HG02798 (cell line): Measurements from ENCODE around the gene KCNMA1.

Experiments
- ATAC-seq: cut with Tn5 transposase; IDR thresholded peaks from one replicate; pipeline ENCODE4 v1.9.1; 2021; ENCODE audit warnings: mild to moderate bottlenecking; ENCODE audit not compliant: unreplicated experiment, poor library complexity

Gene KCNMA1

DNA sequence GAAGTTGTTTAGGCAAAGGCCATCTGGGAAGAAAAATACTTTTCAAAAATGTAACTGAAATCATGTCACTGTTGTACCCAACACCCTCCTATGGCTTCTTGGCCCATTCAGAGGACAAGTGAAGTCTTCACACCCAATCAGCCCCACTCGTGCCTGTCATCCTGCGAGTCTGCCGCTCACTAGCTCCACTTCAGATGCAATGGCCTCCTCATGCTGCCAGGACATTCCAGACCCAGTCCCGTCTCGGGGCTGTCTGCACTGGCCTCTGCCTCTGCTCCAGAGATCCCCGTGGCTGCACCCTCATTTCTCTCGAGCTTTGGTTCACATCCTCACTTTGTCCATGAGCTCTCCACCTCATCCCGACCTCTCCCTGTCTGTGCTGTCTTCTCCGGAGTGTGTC is 227.1 kb downstream of the KCNMA1 start:
- no peak for ATAC-seq

DNA sequence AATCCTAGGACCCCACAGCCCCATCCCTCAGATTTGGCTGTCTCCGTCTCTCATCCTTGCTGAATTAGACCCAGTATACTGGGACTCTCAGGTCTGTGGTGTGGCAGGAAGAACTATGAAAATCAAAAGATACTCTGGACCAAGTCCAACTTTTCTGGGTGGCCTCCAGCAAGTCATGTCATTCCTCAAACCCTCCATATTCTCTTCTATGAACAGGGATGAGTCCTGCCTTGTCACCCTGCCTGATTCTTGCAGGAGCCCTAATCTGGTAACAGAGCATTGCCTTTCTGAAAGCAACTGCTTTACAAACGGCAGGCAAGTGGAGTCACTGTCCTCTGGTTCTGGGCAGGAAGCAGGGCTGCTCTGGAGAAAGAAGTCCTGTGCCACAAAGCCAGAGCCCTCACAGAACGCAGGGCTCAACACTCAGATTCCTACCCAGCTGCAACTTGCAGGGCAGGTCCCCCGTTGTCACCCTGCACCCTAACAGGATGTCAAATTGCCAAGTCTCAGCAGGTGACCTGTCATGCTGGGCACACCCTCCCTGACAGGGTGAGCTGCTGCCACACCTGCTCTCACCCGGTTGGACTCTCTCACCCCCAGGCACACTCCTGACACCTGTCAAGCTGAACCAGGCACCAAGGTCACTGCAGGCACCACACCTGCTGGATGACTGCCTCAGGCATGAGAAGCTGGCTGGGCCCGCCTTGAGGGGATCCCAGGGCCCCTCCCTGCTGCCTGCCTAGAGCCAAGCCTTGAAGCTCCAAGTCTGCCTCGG is 227.7 kb downstream of the KCNMA1 start:
- no peak for ATAC-seq

DNA sequence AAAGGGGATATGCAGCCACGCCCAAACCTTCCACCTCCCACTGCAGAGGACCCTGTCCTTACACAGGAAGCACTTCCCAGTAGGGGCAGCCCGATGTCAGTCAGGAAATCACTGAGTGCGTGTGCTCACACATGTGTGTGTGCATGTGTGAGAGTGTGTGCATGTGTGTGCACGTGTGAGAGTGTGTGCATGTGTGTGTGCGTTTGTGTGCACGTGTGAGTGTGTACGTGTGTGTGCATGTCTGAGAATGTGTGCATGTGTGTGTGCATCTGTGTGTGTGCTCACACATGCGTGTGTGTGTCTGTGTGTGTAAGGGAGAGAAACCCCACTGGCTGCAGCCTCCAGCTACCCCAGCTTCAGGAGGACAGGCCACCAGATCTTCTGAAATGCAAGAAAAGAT is 229.3 kb downstream of the KCNMA1 start:
- ATAC-seq, result no peak

- no peak for ATAC-seq
Measured at GRCh38 chr10:77406764-77407430, 230.7 kb downstream of the KCNMA1 start.

- ATAC-seq, result peak; percentile 50
Measured at GRCh38 chr10:77405771-77406241, 231.8 kb downstream of the KCNMA1 start.

GRCh38 chr10:77404810-77405209 is 232.8 kb downstream of the KCNMA1 start:
- ATAC-seq, result no peak

- no peak for ATAC-seq
Measured at GRCh38 chr10:77403761-77404160, 233.8 kb downstream of the KCNMA1 start.

- ATAC-seq, result no peak
Measured at GRCh38 chr10:77401683-77402082, 235.9 kb downstream of the KCNMA1 start.

GRCh38 chr10:77400033-77400432 is 237.6 kb downstream of the KCNMA1 start:
- ATAC-seq, result no peak

DNA sequence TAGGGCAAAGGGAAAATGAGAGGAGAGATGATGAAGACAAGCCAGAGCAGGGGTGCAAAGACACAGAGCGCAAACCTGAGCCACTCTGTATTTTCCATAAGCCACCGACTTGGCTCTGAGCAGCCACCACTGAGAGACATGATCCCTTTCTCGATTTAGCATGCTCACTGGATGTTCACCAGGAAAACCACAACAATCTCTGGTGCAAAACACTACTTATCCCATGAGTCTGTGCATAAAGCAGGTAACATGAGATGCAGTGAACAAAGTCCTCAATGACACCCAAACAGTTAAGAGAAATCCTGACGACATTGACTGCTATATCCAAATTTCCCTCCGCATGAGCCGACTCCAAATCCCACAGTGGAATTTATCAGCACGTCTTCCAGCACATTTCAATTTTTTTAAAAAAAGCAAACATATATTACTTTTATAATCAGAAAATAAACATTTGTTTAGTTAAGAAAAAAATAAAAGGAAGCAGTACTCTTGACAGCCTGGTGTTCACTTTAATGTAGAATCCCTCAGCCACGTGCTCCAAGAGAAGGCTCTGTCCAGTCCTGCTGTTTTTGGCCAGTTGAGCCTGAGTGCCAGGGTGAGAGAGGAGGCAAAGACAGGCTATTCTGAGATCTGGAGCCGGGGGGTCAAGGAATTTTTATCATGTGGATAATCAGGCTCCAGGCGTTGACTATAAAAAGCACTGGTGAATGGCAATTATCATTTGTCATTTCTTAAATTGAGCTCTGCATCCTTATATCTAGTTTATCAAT is 238.4 kb downstream of the KCNMA1 start:
- ATAC-seq, result no peak

DNA sequence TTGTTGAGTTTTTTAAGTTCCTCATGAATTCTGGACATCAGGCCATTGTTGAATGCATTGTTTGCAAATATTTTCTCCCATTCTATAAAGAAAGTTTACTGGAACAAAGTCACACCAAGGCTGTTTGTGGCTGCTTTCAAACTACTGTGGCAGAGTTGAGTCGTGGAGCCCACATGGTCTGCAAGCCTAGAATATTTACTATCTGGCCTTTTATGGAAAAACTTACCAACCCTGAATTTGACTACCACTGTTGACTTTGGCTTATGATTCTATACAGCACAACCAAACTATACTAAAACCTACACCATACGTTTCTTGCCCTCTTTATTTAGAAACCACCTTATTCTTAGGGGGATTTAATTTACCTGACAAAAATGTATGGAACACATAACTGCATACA is 239.1 kb downstream of the KCNMA1 start:
- ATAC-seq, result no peak

DNA sequence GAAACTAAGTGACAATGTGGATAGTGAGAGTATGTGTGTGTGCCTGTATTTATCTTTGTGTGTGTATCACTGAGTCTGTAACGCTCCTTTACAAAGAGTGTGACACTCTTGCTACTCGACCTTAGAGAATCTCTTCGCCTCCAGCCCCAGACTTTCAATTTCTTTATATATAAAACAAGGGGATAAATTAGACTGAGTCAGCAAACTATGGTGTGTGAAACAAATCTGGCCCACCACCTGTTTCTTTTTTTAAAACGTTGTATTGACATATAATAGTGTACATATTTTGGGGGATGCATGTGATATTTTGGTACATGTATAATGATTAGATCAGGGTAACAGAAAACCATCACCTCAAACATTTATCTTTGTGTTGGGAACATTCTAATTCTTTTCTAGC is 240.5 kb downstream of the KCNMA1 start:
- no peak for ATAC-seq

DNA sequence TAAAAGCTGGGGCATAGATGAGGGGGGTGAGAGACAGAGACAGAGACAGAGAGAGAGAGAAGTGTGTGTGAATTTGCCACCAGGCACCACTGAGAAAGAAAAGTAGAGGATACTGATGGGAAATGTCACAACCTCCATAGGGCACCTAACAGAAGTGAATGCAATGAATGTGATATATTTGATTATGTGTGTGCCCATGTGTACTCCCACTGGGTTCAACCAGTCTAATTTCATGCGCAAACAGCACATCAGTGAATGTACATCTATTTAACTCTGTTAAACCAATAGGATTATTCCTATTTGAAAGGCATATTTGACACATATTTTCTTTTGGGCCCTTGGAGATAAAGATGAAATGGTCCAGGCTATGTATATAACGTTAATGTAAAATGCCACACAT is 241.3 kb downstream of the KCNMA1 start:
- no peak for ATAC-seq

GRCh38 chr10:77393821-77394501 is 243.6 kb downstream of the KCNMA1 start:
- ATAC-seq, result no peak

DNA sequence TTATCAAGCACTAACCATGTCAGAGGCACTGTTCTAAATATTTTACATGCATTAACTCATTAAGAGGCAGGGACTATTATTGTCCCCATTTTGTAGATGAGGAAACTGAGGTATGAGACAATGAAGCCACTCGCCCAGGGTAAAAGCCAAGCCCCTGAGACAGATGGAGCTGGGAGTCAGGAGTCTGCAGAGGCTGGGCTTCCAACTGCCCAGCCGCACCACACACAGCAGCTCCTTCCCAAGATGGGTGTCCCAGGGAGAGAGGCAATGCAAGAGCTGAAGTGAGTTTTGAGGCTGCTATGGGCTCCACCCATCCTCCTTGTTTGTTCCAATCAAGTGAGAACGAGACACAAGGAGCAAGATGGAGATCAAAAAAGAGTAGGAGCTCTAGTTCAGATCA is 244.2 kb downstream of the KCNMA1 start:
- no peak for ATAC-seq

GRCh38 chr10:77392851-77393250 is 244.8 kb downstream of the KCNMA1 start:
- no peak for ATAC-seq

- no peak for ATAC-seq
Measured at GRCh38 chr10:77392236-77392721, 245.3 kb downstream of the KCNMA1 start.

DNA sequence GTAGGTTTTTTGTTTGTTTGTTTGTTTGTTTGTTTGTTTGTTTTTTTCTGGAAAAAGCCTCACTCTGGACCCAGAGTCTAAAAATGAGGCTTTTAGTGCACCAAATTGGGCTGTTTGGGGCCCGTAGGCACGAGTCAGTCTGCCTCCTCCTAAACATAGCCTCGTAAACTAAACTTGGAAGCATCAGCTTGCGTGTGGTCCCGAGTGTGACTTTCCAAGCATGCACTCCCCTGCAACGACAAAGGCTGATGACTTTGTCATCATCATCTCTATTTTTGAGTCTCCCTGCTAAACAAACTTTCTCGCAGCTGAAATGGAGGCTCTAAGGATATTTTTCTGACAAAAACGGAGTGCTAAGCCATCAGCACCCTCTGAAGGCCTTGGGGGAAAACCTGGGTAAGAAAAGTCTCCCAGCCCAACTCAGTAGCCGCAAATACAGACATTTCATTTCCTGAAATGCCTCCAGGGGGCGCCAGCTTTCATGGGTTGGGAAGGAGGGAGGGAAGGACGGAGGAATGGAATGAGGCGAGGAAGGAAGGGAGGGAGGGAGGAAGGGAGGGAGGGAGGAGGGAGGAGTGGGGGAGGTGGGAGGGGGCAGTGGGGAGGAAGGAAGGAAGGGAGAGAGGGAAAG is 245.9 kb downstream of the KCNMA1 start:
- no peak for ATAC-seq

DNA sequence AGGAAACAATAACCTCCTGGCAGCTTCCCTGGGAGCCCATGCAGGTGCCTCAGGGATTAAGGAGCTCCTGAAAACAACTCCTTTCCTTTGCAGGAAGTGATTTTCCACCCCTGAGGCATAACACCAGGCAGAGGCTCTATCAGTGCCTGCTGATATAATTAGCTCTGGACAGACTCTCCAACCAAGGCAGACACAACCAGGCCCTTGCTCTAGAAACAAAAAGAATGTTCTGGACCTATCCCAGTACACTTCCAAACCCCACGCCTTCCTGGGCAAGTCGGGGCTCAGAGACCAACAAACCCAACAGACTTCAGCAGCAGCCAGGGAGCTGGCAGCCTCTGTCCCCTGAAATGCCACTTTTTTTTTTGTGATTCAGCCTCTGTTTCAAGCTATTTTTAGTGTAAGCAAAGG is 247.1 kb downstream of the KCNMA1 start:
- ATAC-seq, result no peak

DNA sequence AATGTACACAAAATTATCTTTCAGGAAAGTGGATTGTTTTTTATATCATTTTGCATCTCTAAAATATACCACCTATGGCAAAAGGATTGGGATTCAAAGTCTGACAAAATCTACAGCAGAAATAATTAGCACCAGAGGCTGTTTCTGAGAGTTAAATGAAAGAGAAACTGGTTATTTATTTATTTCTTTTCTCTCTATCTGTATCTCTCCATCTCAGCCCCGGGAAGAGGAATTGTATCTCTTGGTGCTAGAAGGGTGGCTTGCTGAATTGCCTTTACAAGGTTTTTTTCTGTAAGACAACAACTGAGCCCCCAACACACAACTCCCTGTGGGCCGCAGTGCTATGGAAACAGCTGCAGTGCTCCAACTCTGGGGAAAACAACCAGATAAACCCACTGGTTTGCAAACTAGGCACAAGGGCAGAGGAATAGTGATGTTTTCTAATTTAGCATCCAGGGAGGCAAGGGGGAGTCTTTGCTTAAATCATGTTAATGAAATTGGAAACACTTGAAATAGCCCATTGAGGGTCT is 249.0 kb downstream of the KCNMA1 start:
- ATAC-seq, result no peak
